ENCODE measurements around the gene EBF3.

The EBF3 gene

GRCh38 chr10:129838794-129839193 lies 125.3 kb downstream of the EBF3 start:
- no peak overlapping the region for H3K27ac Mint-ChIP-seq
- no peaks in the 10 kb centered on the region for H3K4me1 Mint-ChIP-seq
- H3K27me3 Mint-ChIP-seq, result no peaks in the 10 kb centered on the region
- H3K4me3 Mint-ChIP-seq, result no peak overlapping the region
- no peaks in the 10 kb centered on the region for H3K36me3 Mint-ChIP-seq
- H3K9me3 Mint-ChIP-seq, result no peaks in the 10 kb centered on the region
- DNase-seq (ENCODE audit: low spot score in 2 of 2) (no peak), ATAC-seq (ENCODE audit: low read depth) (no peak)

- Mint-ChIP-seq H3K4me3 (no peak overlapping the region), H3K9me3 (no peaks in the 10 kb centered on the region), H3K27me3 (no peaks in the 10 kb centered on the region), H3K4me1 (no peaks in the 10 kb centered on the region), H3K27ac (no peak overlapping the region), H3K36me3 (no peaks in the 10 kb centered on the region)
- DNase-seq (ENCODE audit: low spot score in 2 of 2) (no peak), ATAC-seq (ENCODE audit: low read depth) (no peak)
Measured at GRCh38 chr10:129837909-129838582, 126.0 kb downstream of the EBF3 start.

DNA sequence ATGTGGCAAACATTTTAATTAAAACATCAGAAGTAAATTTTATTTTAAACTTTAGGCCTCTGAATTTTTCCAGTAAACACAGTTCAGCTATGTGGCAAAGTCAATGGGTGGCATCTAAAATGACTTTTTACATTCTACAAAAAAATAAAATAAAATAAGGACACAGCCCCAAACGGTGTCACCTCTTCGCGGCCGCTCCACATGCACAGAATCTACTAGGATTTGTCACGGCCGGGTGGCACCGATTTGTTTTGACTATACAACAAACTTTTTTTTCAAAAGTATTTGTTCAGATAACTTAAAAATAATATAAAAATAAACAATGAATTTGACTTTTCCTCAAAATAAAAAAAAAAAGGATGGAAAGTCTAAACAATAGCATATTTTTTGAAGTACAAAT lies 127.8 kb downstream of the EBF3 start:
- Mint-ChIP-seq H3K36me3 (no peaks in the 10 kb centered on the region), H3K4me3 (no peak overlapping the region), H3K27me3 (no peaks in the 10 kb centered on the region), H3K4me1 (no peaks in the 10 kb centered on the region), H3K9me3 (no peaks in the 10 kb centered on the region), H3K27ac (no peak overlapping the region)
- DNase-seq (ENCODE audit: low spot score in 2 of 2) (no peak), ATAC-seq (ENCODE audit: low read depth) (no peak)

- H3K27ac Mint-ChIP-seq, result no peak overlapping the region
- H3K4me1 Mint-ChIP-seq, result no peaks in the 10 kb centered on the region
- H3K9me3 Mint-ChIP-seq, result no peaks in the 10 kb centered on the region
- H3K27me3 Mint-ChIP-seq, result no peaks in the 10 kb centered on the region
- DNase-seq (ENCODE audit: low spot score in 2 of 2), result no peak
- no peaks in the 10 kb centered on the region for H3K36me3 Mint-ChIP-seq
- H3K4me3 Mint-ChIP-seq, result no peak overlapping the region
- no peak for ATAC-seq (ENCODE audit: low read depth)
Measured at GRCh38 chr10:129833994-129834739, 129.9 kb downstream of the EBF3 start.

DNA sequence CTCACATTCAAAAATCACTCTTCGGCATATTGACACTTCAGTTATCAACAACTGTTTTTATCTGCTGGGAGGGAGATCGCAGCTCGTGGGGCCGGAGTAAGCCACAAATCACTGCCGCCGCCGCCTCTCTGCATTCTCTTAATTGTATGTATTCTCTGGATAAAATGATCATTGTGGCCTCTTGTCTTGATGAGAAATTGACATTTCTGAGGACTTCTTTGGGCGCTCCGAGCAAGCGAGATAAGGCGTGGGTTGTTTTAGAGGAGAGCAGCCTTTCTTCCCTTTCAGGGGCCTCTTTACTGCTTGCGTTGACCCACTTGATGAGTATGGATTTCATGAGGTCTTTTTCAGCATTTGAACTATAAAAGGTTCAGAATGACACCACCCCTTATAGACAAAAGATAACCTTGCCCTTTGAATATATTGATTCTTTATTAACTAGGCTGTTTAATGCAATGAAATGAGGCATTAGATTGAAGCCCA lies 130.6 kb downstream of the EBF3 start:
- Mint-ChIP-seq H3K27me3 (no peaks in the 10 kb centered on the region), H3K27ac (no peak overlapping the region), H3K9me3 (no peaks in the 10 kb centered on the region), H3K4me1 (no peaks in the 10 kb centered on the region), H3K36me3 (no peaks in the 10 kb centered on the region), H3K4me3 (no peak overlapping the region)
- DNase-seq (ENCODE audit: low spot score in 2 of 2) (no peak), ATAC-seq (ENCODE audit: low read depth) (no peak)

DNA sequence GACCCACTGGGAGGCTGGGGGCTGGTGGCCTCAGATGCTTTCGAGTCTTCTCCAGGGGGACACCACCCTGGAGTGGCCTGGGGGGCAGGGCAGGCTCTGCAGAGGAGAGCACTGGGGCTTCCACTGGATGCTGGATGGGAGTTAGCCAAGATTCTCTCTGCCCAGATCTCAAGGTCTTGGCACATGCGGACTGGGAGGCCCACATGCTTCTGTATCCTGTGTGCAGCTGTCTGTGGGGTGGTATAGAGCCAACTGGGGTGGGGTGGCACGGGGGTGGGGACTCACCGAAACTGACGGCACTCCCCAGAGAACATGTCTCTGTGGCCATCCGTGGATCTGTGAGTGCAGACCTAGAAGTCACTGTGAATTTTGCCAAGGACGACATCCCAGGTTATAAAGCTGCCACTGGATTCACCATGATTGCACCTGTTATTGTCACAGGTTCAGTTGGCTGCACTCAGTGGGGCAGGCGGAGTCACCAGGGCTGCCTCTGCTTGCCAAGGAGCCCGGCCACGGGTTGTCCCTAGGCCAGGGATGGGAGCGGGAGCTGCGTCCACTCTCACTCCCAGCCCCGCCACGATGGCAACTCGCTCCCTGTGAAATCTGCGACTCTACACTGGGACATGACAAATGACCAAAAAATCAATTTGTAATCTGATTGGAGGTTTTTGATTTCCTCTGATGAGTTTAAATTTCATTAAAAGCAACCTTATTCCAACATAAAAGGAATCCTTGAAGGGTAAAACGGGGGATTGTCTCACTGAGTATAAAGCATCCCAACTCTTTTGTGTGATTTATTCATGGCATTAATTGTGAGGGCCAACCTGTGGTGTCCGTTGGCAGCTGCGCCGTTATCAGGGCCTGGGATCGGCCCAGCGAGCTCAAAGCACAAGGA lies 131.3 kb downstream of the EBF3 start:
- ATAC-seq (ENCODE audit: low read depth), result no peak
- H3K4me1 Mint-ChIP-seq, result no peaks in the 10 kb centered on the region
- no peak overlapping the region for H3K4me3 Mint-ChIP-seq
- no peak for DNase-seq (ENCODE audit: low spot score in 2 of 2)
- no peaks in the 10 kb centered on the region for H3K36me3 Mint-ChIP-seq
- H3K27me3 Mint-ChIP-seq, result no peaks in the 10 kb centered on the region
- no peaks in the 10 kb centered on the region for H3K9me3 Mint-ChIP-seq
- H3K27ac Mint-ChIP-seq, result no peak overlapping the region

DNA sequence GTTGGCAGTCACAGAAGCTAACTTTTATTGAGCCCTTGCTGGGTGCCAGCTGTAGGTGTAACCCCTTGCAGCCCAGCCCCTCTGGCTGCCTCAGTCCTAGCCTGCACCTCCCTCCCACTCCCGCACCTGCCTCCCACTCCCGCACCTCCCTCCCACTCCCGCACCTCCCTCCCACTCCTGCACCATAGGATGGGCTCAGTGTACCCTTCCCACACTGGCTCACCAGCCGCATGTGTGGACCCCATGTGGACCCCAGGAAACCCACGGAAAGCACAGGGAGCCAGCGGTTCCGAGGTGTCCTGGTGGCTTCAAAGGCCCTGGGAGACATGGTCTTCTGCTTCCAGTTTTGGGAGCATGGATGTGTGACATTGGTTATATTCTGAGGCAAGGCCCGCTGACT lies 132.9 kb downstream of the EBF3 start:
- no peaks in the 10 kb centered on the region for H3K36me3 Mint-ChIP-seq
- H3K9me3 Mint-ChIP-seq, result no peaks in the 10 kb centered on the region

GRCh38 chr10:129825826-129826225 lies 138.2 kb downstream of the EBF3 start:
- H3K4me1 Mint-ChIP-seq, result no peaks in the 10 kb centered on the region
- H3K9me3 Mint-ChIP-seq, result no peaks in the 10 kb centered on the region
- H3K36me3 Mint-ChIP-seq, result no peaks in the 10 kb centered on the region
- no peak overlapping the region for H3K27ac Mint-ChIP-seq
- H3K4me3 Mint-ChIP-seq, result no peak overlapping the region
- H3K27me3 Mint-ChIP-seq, result peaks cover 5% of the 10 kb centered on the region
- no peak for DNase-seq (ENCODE audit: low spot score in 2 of 2)
- ATAC-seq (ENCODE audit: low read depth), result no peak

More for the DNA sequence above, 132.9 kb downstream of the EBF3 start:
- Mint-ChIP-seq H3K27me3 (no peaks in the 10 kb centered on the region), H3K27ac (no peak overlapping the region), H3K4me3 (no peak overlapping the region), H3K4me1 (no peaks in the 10 kb centered on the region)
- ATAC-seq (ENCODE audit: low read depth) (no peak), DNase-seq (ENCODE audit: low spot score in 2 of 2) (no peak)

GRCh38 chr10:129825221-129825620 lies 138.9 kb downstream of the EBF3 start:
- Mint-ChIP-seq H3K4me1 (no peaks in the 10 kb centered on the region), H3K27me3 (peaks cover 5% of the 10 kb centered on the region), H3K4me3 (no peak overlapping the region), H3K36me3 (no peaks in the 10 kb centered on the region), H3K9me3 (no peaks in the 10 kb centered on the region), H3K27ac (no peak overlapping the region)
- ATAC-seq (ENCODE audit: low read depth) (no peak), DNase-seq (ENCODE audit: low spot score in 2 of 2) (no peak)

- H3K9me3 Mint-ChIP-seq, result no peaks in the 10 kb centered on the region
- no peak overlapping the region for H3K27ac Mint-ChIP-seq
- H3K4me3 Mint-ChIP-seq, result no peak overlapping the region
- ATAC-seq (ENCODE audit: low read depth) (no peak), DNase-seq (ENCODE audit: low spot score in 2 of 2) (no peak)
- no peaks in the 10 kb centered on the region for H3K4me1 Mint-ChIP-seq
- H3K36me3 Mint-ChIP-seq, result no peaks in the 10 kb centered on the region
- H3K27me3 Mint-ChIP-seq, result peaks cover 7% of the 10 kb centered on the region
Measured at GRCh38 chr10:129820451-129820850, 143.6 kb downstream of the EBF3 start.

DNA sequence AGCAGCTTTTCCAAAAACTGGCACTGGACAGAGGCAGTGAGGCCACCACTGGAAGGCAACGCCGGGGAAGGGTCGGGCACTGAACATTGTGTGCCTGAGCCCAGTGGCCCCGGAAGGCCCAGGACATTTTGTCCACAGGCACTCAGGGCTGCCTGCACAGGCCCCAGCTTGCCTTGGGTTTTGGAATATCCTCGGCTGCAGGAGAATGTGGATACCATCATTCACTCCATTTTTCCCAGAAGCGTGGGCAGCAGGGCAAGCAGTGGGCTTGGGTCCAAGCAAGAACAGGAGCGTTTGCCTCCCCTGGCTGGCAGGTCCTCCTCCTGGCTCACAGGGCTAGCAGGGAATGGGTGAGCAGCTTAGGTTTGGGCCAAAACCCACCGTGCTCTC lies 147.4 kb downstream of the EBF3 start:
- ATAC-seq (ENCODE audit: low read depth) (no peak), DNase-seq (ENCODE audit: low spot score in 2 of 2) (no peak)
- Mint-ChIP-seq H3K27me3 (peaks cover 6% of the 10 kb centered on the region), H3K4me3 (no peak overlapping the region), H3K27ac (no peak overlapping the region), H3K9me3 (no peaks in the 10 kb centered on the region), H3K4me1 (no peaks in the 10 kb centered on the region), H3K36me3 (no peaks in the 10 kb centered on the region)

DNA sequence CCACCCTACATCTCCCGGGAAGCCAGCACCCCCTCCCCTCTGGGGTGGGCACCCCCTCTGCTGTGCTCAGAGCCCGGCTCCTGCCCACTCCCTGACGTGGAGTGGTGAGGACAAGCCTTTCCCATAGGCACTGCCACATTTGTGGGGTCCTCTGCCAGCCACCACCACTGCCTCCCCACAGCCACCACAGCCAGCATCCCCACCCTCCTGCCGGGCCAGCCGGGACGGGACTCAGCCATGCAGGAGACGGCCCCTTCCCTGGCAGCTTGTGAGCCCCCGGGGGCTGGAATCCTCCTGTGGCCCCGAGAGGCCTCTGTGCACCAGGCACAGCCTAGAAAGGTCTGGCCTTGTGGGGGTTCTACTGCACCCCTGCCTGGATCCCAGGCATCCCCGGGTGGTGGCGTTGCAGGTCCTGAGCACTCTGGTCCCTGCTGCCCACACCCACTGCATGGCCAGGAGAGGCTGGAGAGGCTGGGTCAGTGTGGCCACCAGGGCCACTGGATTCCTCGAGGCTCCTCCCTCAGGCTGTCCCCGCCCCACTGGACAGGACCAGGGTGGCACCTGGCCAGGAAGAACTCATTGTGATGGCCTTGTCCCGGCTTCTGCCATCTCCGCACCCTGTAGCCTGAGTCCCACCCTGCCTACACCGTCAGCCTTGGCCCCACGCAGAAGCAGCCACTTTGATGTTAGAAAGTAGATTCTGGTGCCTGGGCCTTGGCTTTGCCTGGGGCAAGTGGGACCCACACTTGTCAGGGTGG lies 148.0 kb downstream of the EBF3 start:
- DNase-seq (ENCODE audit: low spot score in 2 of 2) (no peak), ATAC-seq (ENCODE audit: low read depth) (no peak)

DNA sequence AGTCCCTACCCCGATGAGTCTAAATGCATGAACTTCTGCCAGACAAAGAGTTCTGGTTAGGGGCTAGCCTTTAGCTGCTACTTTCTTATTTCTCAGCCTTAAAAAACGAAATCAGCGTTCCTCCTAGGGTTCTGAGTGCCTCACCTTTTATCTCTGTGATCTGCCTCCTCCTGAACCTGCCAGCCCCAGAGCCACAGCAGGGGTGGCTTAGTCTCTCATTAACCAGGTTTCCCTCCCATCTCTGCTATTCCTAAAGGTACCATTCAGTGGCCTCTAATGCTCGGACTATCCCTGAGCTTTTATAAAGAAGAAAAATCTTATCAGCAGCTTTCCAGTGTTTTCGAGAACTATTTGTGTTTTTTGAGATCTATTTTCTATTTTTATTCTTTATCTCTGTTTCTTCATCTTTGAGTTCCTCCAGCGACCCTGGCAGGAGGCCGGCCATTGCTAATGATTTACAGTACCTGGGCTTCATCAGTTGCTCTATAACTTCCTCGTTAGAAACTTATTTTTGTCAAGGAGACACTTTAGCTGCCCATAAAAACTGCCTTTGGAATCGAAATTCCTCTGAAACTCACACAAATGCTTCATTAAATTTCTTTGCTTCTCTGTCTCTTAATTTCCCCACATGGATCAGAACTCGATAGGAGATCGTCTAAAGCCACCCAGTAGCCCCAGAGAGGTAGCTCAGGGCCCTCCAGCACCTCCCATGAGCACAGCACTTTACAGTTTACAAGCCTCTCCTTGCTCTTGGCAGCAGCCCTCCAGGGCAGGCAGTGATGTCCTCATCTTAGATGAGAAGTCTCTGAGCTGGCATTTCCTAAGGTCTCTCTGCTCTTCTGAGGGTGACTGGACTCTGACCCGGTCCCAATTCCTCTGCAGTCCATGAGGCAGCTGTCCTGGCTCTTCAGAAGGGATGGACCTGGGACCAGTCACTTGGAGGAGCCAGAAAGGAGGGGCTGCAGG lies 149.1 kb downstream of the EBF3 start:
- Mint-ChIP-seq H3K4me1 (no peaks in the 10 kb centered on the region), H3K4me3 (no peak overlapping the region), H3K27me3 (peaks cover 6% of the 10 kb centered on the region)

More for the DNA sequence above, 148.0 kb downstream of the EBF3 start:
- Mint-ChIP-seq H3K36me3 (no peaks in the 10 kb centered on the region), H3K9me3 (no peaks in the 10 kb centered on the region), H3K4me3 (no peak overlapping the region), H3K27ac (no peak overlapping the region), H3K27me3 (peaks cover 6% of the 10 kb centered on the region), H3K4me1 (no peaks in the 10 kb centered on the region)

More for the DNA sequence above, 149.1 kb downstream of the EBF3 start:
- Mint-ChIP-seq H3K27ac (no peak overlapping the region), H3K9me3 (no peaks in the 10 kb centered on the region), H3K36me3 (no peaks in the 10 kb centered on the region)
- DNase-seq (ENCODE audit: low spot score in 2 of 2) (no peak), ATAC-seq (ENCODE audit: low read depth) (no peak)

All from memory B cell (primary cell).